ENCODE data around the gene DIPK2A. TPM values are rescaled to one million over a fixed set of nuclear protein-coding genes. Genes with fewer than 3 reads are reported as not detected.

The DIPK2A gene
- total RNA-seq, 1 donor from 2014 or later, result 19.1 TPM

DNA sequence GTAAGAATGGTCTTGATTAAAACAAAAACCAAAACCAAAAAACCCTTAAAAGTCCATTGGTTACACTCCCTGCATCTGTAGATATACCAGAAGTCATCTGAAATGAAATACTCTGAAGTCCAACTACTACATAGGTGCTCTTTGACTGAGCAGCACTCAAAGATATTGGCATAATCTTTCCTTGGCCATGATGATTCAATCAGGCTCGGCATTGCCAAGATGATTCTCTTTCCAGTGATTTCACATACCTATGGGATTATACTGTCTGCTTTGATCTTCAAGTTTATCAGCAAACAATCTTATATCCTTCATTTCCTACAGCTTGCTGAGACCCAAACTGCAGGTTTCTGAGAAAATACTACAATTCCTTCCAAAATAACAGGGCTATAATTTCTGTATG lies 35.9 kb upstream of the DIPK2A start:
- no peaks in the 10 kb centered on the region for H3K79me2 ChIP-seq (ENCODE audit: insufficient read depth, low read length)
- no peaks in the 10 kb centered on the region for H3K9me3 ChIP-seq (ENCODE audit: insufficient read depth, low read depth, low read length)
- no peak overlapping the region for H3K4me2 ChIP-seq (ENCODE audit: low read length)
- FAIRE-seq (no peak), DNase-seq (ENCODE audit: low read depth) (no peak)
- no peak overlapping the region for H3K4me3 Mint-ChIP-seq (ENCODE audit: unreplicated experiment)
- H3K9ac ChIP-seq (ENCODE audit: low read length), result no peak overlapping the region
- H3K36me3 ChIP-seq (ENCODE audit: insufficient read depth, low read length), result no peaks in the 10 kb centered on the region
- H2AFZ ChIP-seq (ENCODE audit: low read depth, low read length), result no peak overlapping the region
- no peak overlapping the region for H3K27ac Mint-ChIP-seq (ENCODE audit: unreplicated experiment)
- no peaks in the 10 kb centered on the region for H4K20me1 ChIP-seq (ENCODE audit: insufficient read depth, low read length)
- H3K4me1 ChIP-seq (ENCODE audit: insufficient read depth, low read length), result no peaks in the 10 kb centered on the region
- TF ChIP-seq EZH2 (IDR thresholded peaks at IDR 0.05; ENCODE audit: insufficient read depth, low read length), result no peak
- TF ChIP-seq, protein P1, sequence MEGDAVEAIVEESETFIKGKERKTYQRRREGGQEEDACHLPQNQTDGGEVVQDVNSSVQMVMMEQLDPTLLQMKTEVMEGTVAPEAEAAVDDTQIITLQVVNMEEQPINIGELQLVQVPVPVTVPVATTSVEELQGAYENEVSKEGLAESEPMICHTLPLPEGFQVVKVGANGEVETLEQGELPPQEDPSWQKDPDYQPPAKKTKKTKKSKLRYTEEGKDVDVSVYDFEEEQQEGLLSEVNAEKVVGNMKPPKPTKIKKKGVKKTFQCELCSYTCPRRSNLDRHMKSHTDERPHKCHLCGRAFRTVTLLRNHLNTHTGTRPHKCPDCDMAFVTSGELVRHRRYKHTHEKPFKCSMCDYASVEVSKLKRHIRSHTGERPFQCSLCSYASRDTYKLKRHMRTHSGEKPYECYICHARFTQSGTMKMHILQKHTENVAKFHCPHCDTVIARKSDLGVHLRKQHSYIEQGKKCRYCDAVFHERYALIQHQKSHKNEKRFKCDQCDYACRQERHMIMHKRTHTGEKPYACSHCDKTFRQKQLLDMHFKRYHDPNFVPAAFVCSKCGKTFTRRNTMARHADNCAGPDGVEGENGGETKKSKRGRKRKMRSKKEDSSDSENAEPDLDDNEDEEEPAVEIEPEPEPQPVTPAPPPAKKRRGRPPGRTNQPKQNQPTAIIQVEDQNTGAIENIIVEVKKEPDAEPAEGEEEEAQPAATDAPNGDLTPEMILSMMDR (IDR thresholded peaks at IDR 0.05; ENCODE audit: insufficient read depth, low read depth, low read length), result no peak
- no peak overlapping the region for H3K27ac ChIP-seq (ENCODE audit: low read depth, low read length)
- no peaks in the 10 kb centered on the region for H3K36me3 Mint-ChIP-seq (ENCODE audit: low read depth, unreplicated experiment)
- no peaks in the 10 kb centered on the region for H3K9me3 Mint-ChIP-seq (ENCODE audit: unreplicated experiment)
- H3K4me3 ChIP-seq (ENCODE audit: insufficient read depth, low read depth, low read length), result no peak overlapping the region
- no peaks in the 10 kb centered on the region for H3K27me3 ChIP-seq (ENCODE audit: insufficient read depth, low read length)
- H3K27me3 Mint-ChIP-seq (ENCODE audit: low read depth, unreplicated experiment), result no peaks in the 10 kb centered on the region
- no peaks in the 10 kb centered on the region for H3K4me1 Mint-ChIP-seq (ENCODE audit: low read depth, unreplicated experiment)

DNA sequence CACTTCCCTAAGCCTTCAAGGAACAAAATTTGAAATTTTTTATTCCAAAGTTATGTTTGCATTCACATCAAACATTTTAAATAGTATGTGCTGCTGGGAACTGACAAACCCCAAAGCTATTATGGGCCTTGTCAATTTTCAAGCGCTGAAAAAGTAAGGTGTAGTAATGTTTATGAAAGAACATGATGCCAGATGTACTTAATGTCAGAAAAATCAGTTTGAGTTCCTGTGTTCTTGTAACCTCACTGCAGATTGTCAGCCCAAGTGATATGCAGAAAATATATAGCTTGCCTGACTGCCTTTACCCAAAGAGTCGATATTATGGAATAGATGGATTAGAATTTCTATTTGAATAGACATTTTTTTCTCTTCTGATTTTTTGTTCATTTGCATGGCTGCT lies 20.8 kb upstream of the DIPK2A start:
- no peak overlapping the region for H3K27ac Mint-ChIP-seq (ENCODE audit: unreplicated experiment)
- no peak overlapping the region for H3K4me3 Mint-ChIP-seq (ENCODE audit: unreplicated experiment)
- H3K9me3 ChIP-seq (ENCODE audit: insufficient read depth, low read depth, low read length), result no peaks in the 10 kb centered on the region
- no peaks in the 10 kb centered on the region for H3K36me3 Mint-ChIP-seq (ENCODE audit: low read depth, unreplicated experiment)
- DNase-seq (ENCODE audit: low read depth), result no peak
- no peaks in the 10 kb centered on the region for H3K36me3 ChIP-seq (ENCODE audit: insufficient read depth, low read length)
- TF ChIP-seq EZH2 (IDR thresholded peaks at IDR 0.05; ENCODE audit: insufficient read depth, low read length), result no peak
- TF ChIP-seq, protein P1 (IDR thresholded peaks at IDR 0.05; ENCODE audit: insufficient read depth, low read depth, low read length), result no peak
- H2AFZ ChIP-seq (ENCODE audit: low read depth, low read length), result no peak overlapping the region
- H3K79me2 ChIP-seq (ENCODE audit: insufficient read depth, low read length), result no peaks in the 10 kb centered on the region
- H3K27me3 ChIP-seq (ENCODE audit: insufficient read depth, low read length), result no peaks in the 10 kb centered on the region
- no peak overlapping the region for H3K9ac ChIP-seq (ENCODE audit: low read length)
- no peaks in the 10 kb centered on the region for H3K4me1 ChIP-seq (ENCODE audit: insufficient read depth, low read length)
- H3K4me2 ChIP-seq (ENCODE audit: low read length), result no peak overlapping the region
- H4K20me1 ChIP-seq (ENCODE audit: insufficient read depth, low read length), result no peaks in the 10 kb centered on the region
- H3K4me1 Mint-ChIP-seq (ENCODE audit: low read depth, unreplicated experiment), result no peaks in the 10 kb centered on the region
- no peak overlapping the region for H3K4me3 ChIP-seq (ENCODE audit: insufficient read depth, low read depth, low read length)
- H3K9me3 Mint-ChIP-seq (ENCODE audit: unreplicated experiment), result no peaks in the 10 kb centered on the region
- FAIRE-seq, result no peak
- no peaks in the 10 kb centered on the region for H3K27me3 Mint-ChIP-seq (ENCODE audit: low read depth, unreplicated experiment)
- H3K27ac ChIP-seq (ENCODE audit: low read depth, low read length), result no peak overlapping the region

DNA sequence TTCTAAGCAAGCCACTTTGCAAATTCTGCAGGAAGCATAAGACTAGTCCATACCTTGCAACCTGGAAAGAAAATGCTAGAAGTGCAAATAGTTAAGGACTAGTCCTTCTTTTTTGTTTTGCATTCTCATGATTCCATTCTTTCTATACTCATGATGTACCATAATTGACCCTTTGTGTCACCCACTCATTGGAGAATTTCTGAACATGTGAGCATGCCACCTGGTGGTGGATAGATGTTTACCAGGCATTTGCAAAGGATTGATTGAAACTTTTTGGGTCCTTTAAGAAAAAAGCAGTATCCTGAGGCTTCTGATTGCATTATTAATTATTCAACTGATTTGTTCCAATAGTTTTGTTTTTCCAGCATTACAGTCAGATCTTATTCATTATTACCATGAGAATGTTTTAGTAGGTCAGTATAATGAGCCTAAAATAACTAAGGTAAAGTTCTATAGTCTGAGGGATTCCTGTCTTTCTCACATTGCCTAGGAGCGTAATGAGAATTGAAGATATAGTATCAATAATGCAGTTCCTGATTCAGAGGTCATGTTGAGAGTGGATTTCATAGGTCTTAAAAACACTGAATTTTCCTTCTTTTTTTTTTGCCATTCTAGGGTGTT lies 20.2 kb upstream of the DIPK2A start:
- Histone ChIP-seq H4K20me1 (ENCODE audit: insufficient read depth, low read length) (no peaks in the 10 kb centered on the region), H3K9me3 (ENCODE audit: insufficient read depth, low read depth, low read length) (no peaks in the 10 kb centered on the region), H3K36me3 (ENCODE audit: insufficient read depth, low read length) (no peaks in the 10 kb centered on the region), H3K79me2 (ENCODE audit: insufficient read depth, low read length) (no peaks in the 10 kb centered on the region), H3K4me1 (ENCODE audit: insufficient read depth, low read length) (no peaks in the 10 kb centered on the region), H3K27me3 (ENCODE audit: insufficient read depth, low read length) (no peaks in the 10 kb centered on the region), H3K4me2 (ENCODE audit: low read length) (no peak overlapping the region), H3K4me3 (ENCODE audit: insufficient read depth, low read depth, low read length) (no peak overlapping the region), H2AFZ (ENCODE audit: low read depth, low read length) (no peak overlapping the region), H3K9ac (ENCODE audit: low read length) (no peak overlapping the region), H3K27ac (ENCODE audit: low read depth, low read length) (no peak overlapping the region)
- H3K27me3 Mint-ChIP-seq (ENCODE audit: low read depth, unreplicated experiment), result no peaks in the 10 kb centered on the region
- no peak overlapping the region for H3K27ac Mint-ChIP-seq (ENCODE audit: unreplicated experiment)
- TF ChIP-seq EZH2 (IDR thresholded peaks at IDR 0.05; ENCODE audit: insufficient read depth, low read length), result no peak
- TF ChIP-seq, protein P1 (IDR thresholded peaks at IDR 0.05; ENCODE audit: insufficient read depth, low read depth, low read length), result peak; percentile 76
- FAIRE-seq (peak; percentile 65), DNase-seq (ENCODE audit: low read depth) (no peak)
- no peak overlapping the region for H3K4me3 Mint-ChIP-seq (ENCODE audit: unreplicated experiment)
- H3K4me1 Mint-ChIP-seq (ENCODE audit: low read depth, unreplicated experiment), result no peaks in the 10 kb centered on the region
- H3K9me3 Mint-ChIP-seq (ENCODE audit: unreplicated experiment), result no peaks in the 10 kb centered on the region
- H3K36me3 Mint-ChIP-seq (ENCODE audit: low read depth, unreplicated experiment), result no peaks in the 10 kb centered on the region

Measured in astrocyte (in vitro differentiated cells and primary cell).